ENCODE measurements around the gene CFAP46. TPM values are rescaled to one million over a fixed set of nuclear protein-coding genes. Genes with fewer than 3 reads are reported as not detected.

Gene CFAP46
- total and polyA plus RNA-seq, 9 of the 15 experiments (the other 6 are each of a cell fraction or from before 2014, with no cell fraction given) = not detected

DNA sequence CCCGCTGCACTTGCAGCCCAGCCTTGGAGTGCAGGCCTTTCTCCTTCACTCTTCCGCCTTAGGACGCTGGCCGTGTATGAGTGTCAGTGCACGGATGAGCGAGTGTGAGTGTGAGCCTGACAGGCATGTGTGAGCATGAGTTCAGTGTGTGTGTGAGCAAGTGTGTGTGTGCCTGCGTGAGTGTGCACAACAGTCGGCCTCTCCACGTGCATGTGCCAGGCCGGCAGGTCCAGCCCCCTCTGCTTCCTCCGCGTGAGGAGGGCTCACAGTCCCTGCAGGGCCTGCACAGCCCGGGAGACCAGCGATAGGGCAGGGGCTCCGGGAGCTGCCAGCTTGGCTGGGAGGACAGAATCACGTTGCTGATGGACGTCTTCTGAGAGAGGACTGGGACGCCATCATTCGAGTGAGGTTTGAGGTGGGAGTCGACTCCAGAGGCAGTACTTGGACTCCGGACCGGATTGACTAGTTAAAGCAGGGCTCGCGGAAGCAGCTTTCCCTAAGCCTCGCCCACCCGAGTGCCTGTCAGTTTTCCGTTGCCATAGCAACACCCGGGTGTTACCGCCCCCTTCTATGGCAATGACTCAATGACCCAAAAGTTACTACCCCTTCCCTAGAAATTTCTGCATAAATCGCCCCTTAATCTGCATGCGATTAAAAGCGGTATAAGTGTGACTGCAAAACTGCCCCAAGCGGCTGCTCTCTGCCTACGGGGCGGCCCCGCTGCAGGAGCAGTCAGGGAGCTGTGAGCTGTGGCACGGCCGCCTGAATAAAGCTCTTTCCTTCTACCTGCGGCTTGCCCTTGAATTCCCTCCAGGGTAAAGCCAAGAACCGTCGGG, 19.6 kb upstream of the CFAP46 start:
- ATAC-seq = peak; percentile 49; the same call in 1 of the 3 replicates
- no peaks in the 10 kb centered on the region for H3K79me2 ChIP-seq (ENCODE audit: control insufficient read depth, insufficient read depth, low read length)
- no peak overlapping the region for H3K27ac ChIP-seq (ENCODE audit: extremely low read depth, low read depth, low read length)
- POLR2A ChIA-PET = interaction anchor here (0.5 kb wide), 1 partner anchor 16 kb away, joined by 3 read pairs; no protein-coding TSS in a partner anchor
- no peak overlapping the region for H2AFZ ChIP-seq (ENCODE audit: low read depth, low read length)
- DNase-seq (ENCODE audit: extremely low read depth in 1 of 4, low spot score in 3 of 4) = peak in 2 of 4 experiments; percentile 6 to 14
- H3K9me3 ChIP-seq (replicated peaks; ENCODE audit: control insufficient read depth, insufficient read depth, low read depth, low read length) = no peaks in the 10 kb centered on the region
- no peak overlapping the region for H3K4me2 ChIP-seq (ENCODE audit: insufficient read depth, low read length)
- no TSS peak for BruUV-seq (replicated peaks)
- H3K9me1 ChIP-seq (ENCODE audit: control insufficient read depth, insufficient read depth, low read length) = no peaks in the 10 kb centered on the region
- intact Hi-C loops (cut with micrococcal nuclease) = no loop called here
- CTCF ChIA-PET (ENCODE audit: low intra/inter-chr PET ratio) = no interaction called here
- peaks cover 0 to 64% of the 10 kb centered on the region in 2 experiments; a peak in 3 of 5 replicates for H3K27me3 ChIP-seq (ENCODE audit: control insufficient read depth in 2 of 2, insufficient read depth in 2 of 2, low read length in 2 of 2)
- in situ Hi-C loops (cut with MboI) = no loop called here
- 8% methylated on average over 39 of the region's 41 CpGs for WGBS (ENCODE audit: insufficient coverage, low coverage, missing lambda C conversion rate)
- no peak overlapping the region for H3K4me3 ChIP-seq
- no peak for FAIRE-seq
- H4K20me1 ChIP-seq (replicated peaks; ENCODE audit: control insufficient read depth, insufficient read depth, low read length) = no peaks in the 10 kb centered on the region
- peaks cover 0 to 8% of the 10 kb centered on the region in 2 experiments; a peak in 2 of 5 replicates for H3K4me1 ChIP-seq (replicated peaks in 1 of 2; ENCODE audit: control insufficient read depth in 2 of 2, insufficient read depth in 2 of 2, low read length in 2 of 2)
- H3K36me3 ChIP-seq (ENCODE audit: control insufficient read depth, insufficient read depth, low read length) = no peaks in the 10 kb centered on the region
- no peak overlapping the region for H3K9ac ChIP-seq (ENCODE audit: insufficient read depth in 1 of 2, low read depth in 2 of 2, low read length in 2 of 2)
- TF ChIP-seq ZNF124 (CRISPR knock-in tag; IDR thresholded peaks at IDR 0.05) (no peak), RFX1 (IDR thresholded peaks at IDR 0.05) (peak; percentile 90), RAD51 (IDR thresholded peaks at IDR 0.05; ENCODE audit: borderline replicate concordance, low read depth) (no peak), SMARCA4 (IDR thresholded peaks at IDR 0.05) (no peak)
- TF ChIP-seq, protein P1, sequence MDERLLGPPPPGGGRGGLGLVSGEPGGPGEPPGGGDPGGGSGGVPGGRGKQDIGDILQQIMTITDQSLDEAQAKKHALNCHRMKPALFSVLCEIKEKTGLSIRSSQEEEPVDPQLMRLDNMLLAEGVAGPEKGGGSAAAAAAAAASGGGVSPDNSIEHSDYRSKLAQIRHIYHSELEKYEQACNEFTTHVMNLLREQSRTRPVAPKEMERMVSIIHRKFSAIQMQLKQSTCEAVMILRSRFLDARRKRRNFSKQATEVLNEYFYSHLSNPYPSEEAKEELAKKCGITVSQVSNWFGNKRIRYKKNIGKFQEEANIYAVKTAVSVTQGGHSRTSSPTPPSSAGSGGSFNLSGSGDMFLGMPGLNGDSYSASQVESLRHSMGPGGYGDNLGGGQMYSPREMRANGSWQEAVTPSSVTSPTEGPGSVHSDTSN (CRISPR knock-in tag; IDR thresholded peaks at IDR 0.05; ENCODE audit: low read depth) = no peak
- TF ChIP-seq, protein P1 (tag; conservative IDR thresholded peaks at IDR 0.05; ENCODE audit: low read depth) = peak; percentile 61
- TF ChIP-seq, protein P2, sequence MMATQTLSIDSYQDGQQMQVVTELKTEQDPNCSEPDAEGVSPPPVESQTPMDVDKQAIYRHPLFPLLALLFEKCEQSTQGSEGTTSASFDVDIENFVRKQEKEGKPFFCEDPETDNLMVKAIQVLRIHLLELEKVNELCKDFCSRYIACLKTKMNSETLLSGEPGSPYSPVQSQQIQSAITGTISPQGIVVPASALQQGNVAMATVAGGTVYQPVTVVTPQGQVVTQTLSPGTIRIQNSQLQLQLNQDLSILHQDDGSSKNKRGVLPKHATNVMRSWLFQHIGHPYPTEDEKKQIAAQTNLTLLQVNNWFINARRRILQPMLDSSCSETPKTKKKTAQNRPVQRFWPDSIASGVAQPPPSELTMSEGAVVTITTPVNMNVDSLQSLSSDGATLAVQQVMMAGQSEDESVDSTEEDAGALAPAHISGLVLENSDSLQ (IDR thresholded peaks at IDR 0.05) = peak; percentile 87
